Adrenal gland (tissue), 12 donors: ENCODE results near the gene EGFLAM. TPM values are rescaled to one million over a fixed set of nuclear protein-coding genes. Genes with fewer than 3 reads are reported as not detected.
A peak's percentile ranks its signal among the peaks of the same experiment; 100 is the strongest.

Experiments
- DNase-seq, 7 donors: peaks; one replicate each; pipeline ENCODE4 v3.0.0-alpha.2; 2019 to 2020
- H3K27ac ChIP-seq, 5 donors: fragments of 200-600 bp; sonication (generic) in 4 of 5; 1 replicate in 3 of 5; 2 replicates in 2 of 5; pipeline versions ENCODE4 v1.5.1 to v1.8.0; 2016 to 2020; ENCODE audit warnings: mild to moderate bottlenecking in 1 of 5
- H3K27me3 ChIP-seq: fragments of 200-600 bp; 2 replicates; pipeline ENCODE4 v1.8.0; 2021
- H3K36me3 ChIP-seq, 2 donors: fragments of 200-600 bp; replicated peaks in 1 of 2; 1 replicate in 1 of 2; 2 replicates in 1 of 2; pipeline versions ENCODE4 v1.5.1 to v1.8.0; 2018 to 2022
- H3K4me1 ChIP-seq, 2 donors: fragments of 200-600 bp; replicated peaks in 1 of 2; 1 replicate in 1 of 2; 2 replicates in 1 of 2; pipeline versions ENCODE4 v1.5.1 to v1.8.0; 2018 to 2021
- H3K4me3 ChIP-seq, 4 donors: fragments of 200-600 bp; sonication (generic) in 3 of 4; one replicate each; pipeline ENCODE4 v1.5.1; 2016 to 2018
- H3K9me3 ChIP-seq, 3 donors: fragments of 200-600 bp; sonication (generic) in 1 of 3; replicated peaks in 1 of 3; 1 replicate in 2 of 3; 2 replicates in 1 of 3; pipeline versions ENCODE4 v1.5.1 to v1.8.0; 2016 to 2021
- POLR2A ChIP-seq, 2 donors: fragments of 450-650 bp; IDR thresholded peaks; one replicate each; pipeline ENCODE4 v1.6.1; 2017; ENCODE audit warnings: antibody characterized with exemption in 2 of 2, mild to moderate bottlenecking in 2 of 2, moderate library complexity in 1 of 2
- WGBS, 4 donors: extraction: QIAGEN DNeasy Blood & Tissue Kit in 2 of 4; methylation state at CpG; one replicate each; pipeline versions ENCODE4 v1.1.5 to v1.1.7; 2013 to 2017; 5-methylcytosine and 5-hydroxymethylcytosine counted together
- intact Hi-C, 2 donors: fragments of 100-400 bp; cut with DNase I; formaldehyde crosslinking; loops; one replicate each; pipeline versions ENCODE4 v1.14.1 to v1.15.0; 2022 to 2023
- polyA plus RNA-seq, 3 donors: library from polyadenylated mRNA; stranded (reverse); fragments of 200-250 nt in 2 of 3; fragments of 350-450 nt in 1 of 3; fragmentation: Illumina TruSeq in 1 of 3; extraction: RNeasy Lipid Tissue Mini Kit (QIAGEN cat#74804) in 1 of 3; gene quantifications; one replicate each; pipeline ENCODE4 v1.2.3, GENCODE V29; 2013 to 2014
- total RNA-seq, 9 donors: library from RNA; depleted of rRNA in 4 of 9; stranded (reverse); fragments of >200 nt in 4 of 9; fragments of 120-200 nt in 1 of 9; fragmentation: NEBNext Ultra II Directional in 1 of 9; extraction: Animal tissue kit (Norgen Biotek cat#: 25700) in 1 of 9; gene quantifications; one replicate each; pipeline versions ENCODE4 v1.1.0 to v1.2.4, GENCODE V29; 2013 to 2023
- TF ChIP-seq, protein P1 (sequence below), 6 experiments: fragments of 450-650 bp in 4 of 6; fragments of 200-600 bp in 2 of 6; sonication (generic) in 1 of 6; IDR thresholded peaks; 1 replicate in 5 of 6; 2 replicates in 1 of 6; pipeline versions ENCODE4 v1.5.1 to v1.8.0; 2016 to 2021; ENCODE audit warnings: antibody characterized with exemption in 6 of 6, mild to moderate bottlenecking in 2 of 6, moderate library complexity in 1 of 6
- donor health status: healthy with polysubstance abuse.
- donor health status: Bipolar disorder and iron deficiency.
- donor health status: DM: yes; HTN: yes; CAD: no.
- donor health status: DM: no; HTN: no; CAD: no.
- donor health status: DM: no; HTN: no; CAD: no.
- donor health status: DM: yes; HTN: yes; CAD: no.

Gene EGFLAM
- total and polyA plus RNA-seq, 12 donors, result 4.4 to 29.0 (median 16.1) TPM

DNA sequence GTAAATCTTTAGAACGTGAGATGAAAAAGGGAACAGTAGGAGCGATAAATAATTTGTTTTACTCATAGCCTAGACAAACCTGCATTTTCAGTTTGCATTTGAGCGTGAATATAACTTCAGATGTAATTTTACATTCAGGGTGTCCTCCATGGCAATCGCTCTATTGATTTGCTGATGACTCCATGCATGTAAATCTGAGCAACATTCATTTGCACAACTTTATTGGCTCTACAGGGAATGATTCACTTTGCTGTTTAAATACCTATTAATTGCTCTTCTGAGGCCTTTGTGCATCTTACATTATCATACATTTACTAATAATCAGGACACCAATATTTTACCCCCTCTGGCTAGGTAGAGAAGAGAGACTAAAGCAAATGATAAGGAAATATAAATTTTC is 122.2 kb downstream of the EGFLAM start:
- WGBS, 4 donors, result 79 to 85% (median 81%) methylated on average over 4 of the region's 4 CpGs
- Histone ChIP-seq H3K27me3 (no peaks in the 10 kb centered on the region), H3K9me3 (no peaks in the 10 kb centered on the region), H3K4me3 (no peak overlapping the region), H3K36me3 (no peaks in the 10 kb centered on the region), H3K27ac (no peak overlapping the region), H3K4me1 (no peaks in the 10 kb centered on the region)
- no peak for TF ChIP-seq POLR2A (IDR thresholded peaks at IDR 0.05)
- TF ChIP-seq, protein P1, sequence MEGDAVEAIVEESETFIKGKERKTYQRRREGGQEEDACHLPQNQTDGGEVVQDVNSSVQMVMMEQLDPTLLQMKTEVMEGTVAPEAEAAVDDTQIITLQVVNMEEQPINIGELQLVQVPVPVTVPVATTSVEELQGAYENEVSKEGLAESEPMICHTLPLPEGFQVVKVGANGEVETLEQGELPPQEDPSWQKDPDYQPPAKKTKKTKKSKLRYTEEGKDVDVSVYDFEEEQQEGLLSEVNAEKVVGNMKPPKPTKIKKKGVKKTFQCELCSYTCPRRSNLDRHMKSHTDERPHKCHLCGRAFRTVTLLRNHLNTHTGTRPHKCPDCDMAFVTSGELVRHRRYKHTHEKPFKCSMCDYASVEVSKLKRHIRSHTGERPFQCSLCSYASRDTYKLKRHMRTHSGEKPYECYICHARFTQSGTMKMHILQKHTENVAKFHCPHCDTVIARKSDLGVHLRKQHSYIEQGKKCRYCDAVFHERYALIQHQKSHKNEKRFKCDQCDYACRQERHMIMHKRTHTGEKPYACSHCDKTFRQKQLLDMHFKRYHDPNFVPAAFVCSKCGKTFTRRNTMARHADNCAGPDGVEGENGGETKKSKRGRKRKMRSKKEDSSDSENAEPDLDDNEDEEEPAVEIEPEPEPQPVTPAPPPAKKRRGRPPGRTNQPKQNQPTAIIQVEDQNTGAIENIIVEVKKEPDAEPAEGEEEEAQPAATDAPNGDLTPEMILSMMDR (IDR thresholded peaks at IDR 0.05), result no peak
- intact Hi-C loops, result no loop called here
- DNase-seq, result no peak

DNA sequence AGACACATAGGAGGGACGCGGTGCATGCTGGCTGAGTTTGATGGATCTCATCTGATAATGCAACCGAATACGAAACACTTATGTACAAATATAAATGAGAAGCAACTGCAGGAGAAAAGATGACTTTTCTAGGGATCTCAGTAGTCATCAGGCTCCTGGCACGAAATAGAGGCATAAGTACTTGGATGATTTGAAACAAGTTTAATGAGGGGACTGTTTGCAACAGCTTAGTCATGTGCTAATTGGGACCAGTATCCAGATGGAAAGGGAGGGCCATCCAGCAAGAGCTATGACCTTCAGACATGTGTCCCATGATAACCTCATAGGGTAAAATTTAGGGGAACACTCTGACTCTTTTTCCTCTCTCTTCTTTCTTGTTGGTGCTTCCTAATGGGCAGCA is 123.0 kb downstream of the EGFLAM start:
- no peak overlapping the region for H3K4me3 ChIP-seq
- no peak for DNase-seq
- TF ChIP-seq, protein P1 (IDR thresholded peaks at IDR 0.05), result no peak
- TF ChIP-seq POLR2A (IDR thresholded peaks at IDR 0.05), result no peak
- H3K27me3 ChIP-seq, result no peaks in the 10 kb centered on the region
- 78 to 93% (median 84%) methylated on average over 5 of the region's 5 CpGs for WGBS, 4 donors
- H3K9me3 ChIP-seq, result no peaks in the 10 kb centered on the region
- H3K27ac ChIP-seq, result no peak overlapping the region
- H3K36me3 ChIP-seq, result no peaks in the 10 kb centered on the region
- intact Hi-C loops, result no loop called here
- H3K4me1 ChIP-seq, result no peaks in the 10 kb centered on the region

DNA sequence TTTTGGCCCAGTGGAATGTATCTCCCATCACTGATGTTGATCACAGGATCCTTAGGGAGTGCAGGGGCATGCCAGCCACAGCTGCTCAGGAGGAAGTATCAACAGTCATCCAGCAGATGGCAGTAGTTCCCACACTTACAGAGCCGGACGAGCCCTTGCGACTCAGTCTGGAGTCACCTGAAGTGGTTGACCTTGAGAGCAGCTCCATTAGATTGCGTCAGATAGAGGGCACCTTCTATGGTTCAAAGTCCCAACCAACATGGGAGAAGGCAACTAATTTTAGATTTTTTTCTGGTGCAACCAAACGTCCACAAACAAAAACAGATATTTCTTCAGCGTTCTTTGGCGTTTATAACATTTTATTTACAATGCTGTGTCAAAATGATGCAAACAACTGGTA is 124.5 kb downstream of the EGFLAM start:
- no peak for TF ChIP-seq POLR2A (IDR thresholded peaks at IDR 0.05)
- TF ChIP-seq, protein P1 (IDR thresholded peaks at IDR 0.05), result peak; percentile 48 to 83 (median 74)
- WGBS, 4 donors, result 28 to 31% (median 30%) methylated on average over 7 of the region's 7 CpGs
- DNase-seq, result peak; percentile 59 to 85 (median 74)
- no peak overlapping the region for H3K4me3 ChIP-seq
- no peaks in the 10 kb centered on the region for H3K27me3 ChIP-seq
- no peaks in the 10 kb centered on the region for H3K4me1 ChIP-seq
- H3K9me3 ChIP-seq, result no peaks in the 10 kb centered on the region
- no peak overlapping the region for H3K27ac ChIP-seq
- H3K36me3 ChIP-seq, result no peaks in the 10 kb centered on the region
- intact Hi-C loops, result no loop called here

DNA sequence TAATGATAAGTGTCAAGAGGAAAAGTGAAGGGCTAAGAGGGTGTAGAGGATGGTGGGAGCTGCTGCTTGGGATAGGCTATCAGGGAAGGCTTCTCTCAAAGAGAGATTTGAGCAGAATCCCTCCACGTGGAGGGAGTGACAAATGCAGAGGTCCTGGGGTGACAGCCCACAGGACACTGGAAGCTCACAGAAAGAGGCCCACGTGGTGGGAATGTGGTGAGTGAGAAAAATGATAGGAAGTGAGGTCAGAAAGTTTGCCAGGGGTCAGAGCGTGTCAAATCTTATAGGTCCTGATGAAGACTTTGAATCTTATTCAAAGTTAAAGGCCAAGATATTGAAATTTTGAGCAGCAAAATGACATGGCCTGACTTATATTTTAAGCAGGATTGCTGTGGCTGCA is 125.3 kb downstream of the EGFLAM start:
- TF ChIP-seq POLR2A (IDR thresholded peaks at IDR 0.05), result no peak
- TF ChIP-seq, protein P1 (IDR thresholded peaks at IDR 0.05), result no peak
- H3K27me3 ChIP-seq, result no peaks in the 10 kb centered on the region
- 57 to 71% (median 59%) methylated on average over 3 of the region's 3 CpGs for WGBS, 4 donors
- no peaks in the 10 kb centered on the region for H3K9me3 ChIP-seq
- intact Hi-C loops, result no loop called here
- H3K36me3 ChIP-seq, result no peaks in the 10 kb centered on the region
- no peak overlapping the region for H3K27ac ChIP-seq
- H3K4me1 ChIP-seq, result no peaks in the 10 kb centered on the region
- DNase-seq, result no peak
- H3K4me3 ChIP-seq, result no peak overlapping the region
